Fibroblast of skin of left quadriceps (primary cell): Measurements from ENCODE around the gene DHRS7B.

Source experiments
- DNase-seq, 2 experiments: peaks; one replicate each; pipeline ENCODE4 v3.0.0-alpha.2; 2013; ENCODE audit warnings: low read depth in 2 of 2

DHRS7B gene

GRCh38 chr17:21157586-21158370 is 31.0 kb downstream of the DHRS7B start:
- DNase-seq: no peak

DNA sequence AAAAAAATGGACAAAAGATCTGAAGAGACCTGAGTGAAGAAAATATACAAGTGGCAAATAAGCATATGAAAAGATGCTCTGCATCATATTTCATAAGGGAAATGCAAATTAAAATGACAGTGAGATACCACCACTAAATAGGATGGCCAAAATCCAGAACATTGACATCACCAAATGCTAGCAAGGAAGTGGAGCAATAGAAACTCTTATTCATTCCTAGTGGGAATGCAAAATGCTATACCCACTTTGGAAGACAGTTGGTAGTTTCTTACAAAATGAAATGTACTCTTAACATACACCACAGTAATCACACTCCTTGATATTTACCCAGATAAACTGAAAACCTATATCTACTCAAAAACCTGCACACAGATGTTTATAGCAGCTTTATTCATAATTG is 33.6 kb downstream of the DHRS7B start:
- DNase-seq: no peak

GRCh38 chr17:21161498-21162393 is 35.0 kb downstream of the DHRS7B start:
- DNase-seq: peak; percentile 73 to 76

GRCh38 chr17:21162394-21162775 is 35.6 kb downstream of the DHRS7B start:
- no peak for DNase-seq

DNA sequence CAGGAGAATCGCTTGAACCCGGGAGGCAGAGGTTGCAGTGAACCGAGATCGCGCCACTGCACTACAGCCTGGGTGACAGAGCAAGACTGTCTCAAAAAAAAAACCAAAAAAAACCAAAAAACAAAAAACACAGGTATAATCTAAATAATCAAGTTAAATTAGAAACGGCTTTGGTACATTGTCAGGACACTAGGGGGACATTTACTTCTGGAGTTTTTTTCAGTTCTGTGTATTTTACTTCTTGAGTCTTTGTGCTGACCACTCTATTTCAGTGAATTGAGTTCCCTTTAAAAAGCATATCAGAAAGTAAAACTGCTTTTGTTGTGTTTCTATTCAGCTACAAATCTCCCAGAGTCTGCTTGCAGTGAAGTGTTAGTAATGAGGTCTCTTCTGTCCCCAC is 36.3 kb downstream of the DHRS7B start:
- no peak for DNase-seq

- no peak for DNase-seq
Observed at GRCh38 chr17:21164216-21164615, 37.5 kb downstream of the DHRS7B start.

GRCh38 chr17:21164620-21165019 is 37.9 kb downstream of the DHRS7B start:
- no peak for DNase-seq

DNA sequence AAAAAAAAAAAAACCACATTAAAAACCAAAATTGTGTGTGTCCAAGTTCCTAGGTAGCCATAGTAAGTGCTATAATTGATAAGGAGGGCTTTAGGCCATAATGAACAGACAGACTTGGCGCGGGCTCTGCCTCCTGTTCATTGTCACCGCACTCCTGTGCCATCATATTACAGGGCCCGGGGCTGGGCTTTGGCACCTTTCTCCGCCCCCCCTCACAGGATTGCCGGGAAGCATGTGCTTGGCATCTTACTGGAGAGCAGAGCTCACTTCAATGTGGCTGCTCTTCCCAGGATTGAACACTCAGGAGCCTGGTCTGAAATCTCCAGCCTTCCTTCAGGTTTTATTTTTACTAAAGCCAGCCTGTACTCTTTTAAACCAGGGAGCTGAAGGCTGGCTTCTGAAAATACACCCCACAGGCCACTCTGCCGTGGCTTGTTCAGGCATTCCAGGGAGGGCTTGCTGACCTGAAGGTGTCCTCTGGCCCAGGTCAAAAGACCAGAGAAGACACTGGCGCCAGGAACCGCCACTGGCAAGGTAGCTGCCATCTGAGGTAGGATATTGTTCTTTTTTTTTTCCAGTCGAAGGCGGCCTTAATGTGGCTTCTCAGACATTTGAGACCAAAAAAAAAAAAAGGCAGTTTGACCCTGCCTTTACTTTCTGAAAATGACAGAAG is 39.3 kb downstream of the DHRS7B start:
- DNase-seq: no peak

DNA sequence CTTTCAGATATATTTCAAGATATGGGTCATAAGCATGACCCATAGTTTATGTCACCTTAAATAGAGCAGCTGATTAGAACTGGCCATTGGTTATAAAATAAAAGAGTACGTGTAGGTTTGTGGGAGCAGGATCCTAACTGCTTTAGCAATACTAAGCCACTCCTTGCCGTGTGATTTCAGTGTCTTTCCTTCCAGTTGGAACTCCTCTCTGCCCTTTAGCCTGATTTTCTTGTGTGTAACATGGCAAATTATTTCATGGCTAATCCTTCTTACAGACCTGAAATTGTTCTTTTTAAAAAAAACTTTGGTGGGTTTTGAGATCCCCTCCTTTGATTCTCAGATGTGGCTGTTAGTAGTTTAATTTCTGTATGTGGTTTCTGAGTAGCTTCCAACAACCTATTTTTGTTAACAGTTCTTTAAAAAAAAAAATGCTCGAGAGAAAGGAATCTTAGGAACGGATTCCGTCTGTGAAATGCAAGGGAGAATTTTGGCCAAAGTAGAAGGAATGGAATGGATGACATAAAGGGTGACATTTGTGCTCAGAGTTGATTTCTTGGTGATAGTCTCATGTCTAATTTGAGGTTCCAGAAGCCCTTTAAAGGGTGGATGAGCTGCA is 39.9 kb downstream of the DHRS7B start:
- DNase-seq: peak; percentile 36 to 38

- DNase-seq: no peak
Observed at GRCh38 chr17:21167303-21167702, 40.5 kb downstream of the DHRS7B start.

DNA sequence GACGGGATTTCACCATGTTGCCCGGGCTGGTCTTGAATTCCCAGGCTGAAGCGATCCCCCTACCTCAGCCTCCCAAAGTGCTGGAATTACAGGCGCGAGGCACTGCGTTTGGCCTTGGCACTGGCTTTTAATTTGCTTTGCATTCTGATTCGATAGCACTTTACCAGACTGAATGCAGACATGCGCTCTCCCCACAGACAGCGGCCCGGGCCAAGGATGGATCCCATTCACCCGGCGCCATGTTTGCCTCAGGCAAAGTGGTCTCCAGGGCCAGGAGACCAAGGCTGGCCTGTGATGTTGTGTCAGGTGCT is 41.7 kb downstream of the DHRS7B start:
- no peak for DNase-seq

DNA sequence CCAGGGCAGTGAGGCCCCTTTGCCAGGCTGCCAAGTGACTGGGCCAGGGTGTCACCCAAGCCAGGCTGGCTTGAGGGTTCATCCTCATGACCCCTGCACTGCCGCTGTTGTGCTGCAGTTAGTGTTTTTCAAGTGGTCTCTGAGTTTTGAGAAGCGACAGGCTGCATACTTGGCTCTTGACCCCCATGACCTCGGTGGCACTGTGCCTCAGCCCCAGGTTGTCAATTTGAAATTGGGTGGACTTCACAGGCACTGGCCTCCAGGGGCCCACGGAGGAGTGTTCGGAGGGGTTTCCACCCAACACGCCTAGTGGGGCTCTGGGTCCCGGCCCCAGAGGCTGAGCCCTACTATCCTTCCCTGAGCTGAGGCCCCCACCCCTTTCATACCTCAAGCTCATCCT is 42.7 kb downstream of the DHRS7B start:
- no peak for DNase-seq

GRCh38 chr17:21170809-21171208 is 44.0 kb downstream of the DHRS7B start:
- DNase-seq: no peak

DNA sequence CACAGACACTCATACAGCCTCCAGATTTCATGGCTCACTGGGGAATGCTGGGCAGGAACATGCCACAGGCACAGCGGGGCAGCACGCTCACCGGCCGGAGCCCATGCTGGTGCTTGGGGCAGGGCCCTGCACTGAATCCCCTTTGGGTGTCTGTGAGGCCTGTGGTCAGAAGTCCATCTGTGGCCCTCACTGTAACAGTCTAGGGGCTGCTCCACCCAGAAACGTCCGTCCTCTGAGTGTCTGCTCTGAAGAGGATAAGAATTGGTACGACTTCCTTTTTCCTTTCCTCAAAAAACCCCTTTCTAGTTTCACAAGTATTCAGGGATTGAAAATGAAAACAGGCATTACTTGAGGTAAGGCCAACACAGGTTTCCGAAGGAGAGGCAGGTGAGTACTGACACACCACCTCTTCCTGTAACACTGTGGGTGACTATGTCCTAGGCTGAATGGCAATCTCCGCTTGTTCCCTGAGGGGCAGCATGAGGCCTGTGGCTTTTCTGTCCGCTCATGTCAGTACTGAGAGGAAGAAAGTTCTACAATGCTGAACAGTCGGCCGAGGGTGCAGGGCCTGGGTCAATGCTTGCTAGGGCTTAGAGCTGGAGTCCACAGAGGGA is 44.7 kb downstream of the DHRS7B start:
- DNase-seq: no peak

GRCh38 chr17:21171970-21172510 is 45.3 kb downstream of the DHRS7B start:
- no peak for DNase-seq

- no peak for DNase-seq
Observed at GRCh38 chr17:21172846-21173245, 46.1 kb downstream of the DHRS7B start.

DNA sequence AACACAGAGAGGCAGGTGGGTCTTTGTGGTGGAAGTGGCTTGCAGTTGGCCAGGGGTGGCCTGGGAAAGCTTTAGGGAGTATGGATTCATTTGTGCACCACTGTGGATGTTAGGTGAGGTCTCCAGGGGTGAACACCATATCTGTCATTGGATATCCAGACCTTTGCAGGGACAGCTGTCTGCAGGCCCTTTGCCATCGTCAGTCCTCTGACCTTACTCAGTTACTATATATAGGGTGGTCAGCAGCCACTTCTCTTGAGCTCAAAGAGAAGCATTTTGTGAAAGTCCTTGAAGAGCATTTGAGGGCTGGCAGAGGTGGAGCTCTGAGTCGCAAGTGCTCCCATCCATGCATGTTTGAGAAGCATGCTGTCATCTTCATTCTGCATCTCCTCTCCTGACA is 46.8 kb downstream of the DHRS7B start:
- no peak for DNase-seq

DNA sequence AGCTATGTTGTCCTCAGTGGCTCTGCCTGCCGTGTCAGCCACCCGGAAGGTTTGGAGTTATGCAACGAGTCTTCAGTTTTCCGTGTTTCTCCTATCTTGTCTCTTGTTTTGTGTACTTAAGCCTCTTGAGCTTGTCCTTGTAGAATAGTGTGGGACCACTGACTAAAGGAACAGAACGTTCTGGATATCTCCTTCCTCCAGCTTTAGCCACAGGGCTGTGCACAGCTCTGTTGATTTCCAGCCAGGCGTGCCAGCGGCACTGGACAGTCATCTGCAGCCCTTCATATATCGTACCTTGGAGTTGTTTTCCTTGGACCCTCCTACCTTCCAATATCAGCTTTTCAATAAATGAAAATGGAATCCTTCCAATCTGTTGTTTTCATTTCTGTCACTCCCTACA is 47.4 kb downstream of the DHRS7B start:
- DNase-seq: no peak

DNA sequence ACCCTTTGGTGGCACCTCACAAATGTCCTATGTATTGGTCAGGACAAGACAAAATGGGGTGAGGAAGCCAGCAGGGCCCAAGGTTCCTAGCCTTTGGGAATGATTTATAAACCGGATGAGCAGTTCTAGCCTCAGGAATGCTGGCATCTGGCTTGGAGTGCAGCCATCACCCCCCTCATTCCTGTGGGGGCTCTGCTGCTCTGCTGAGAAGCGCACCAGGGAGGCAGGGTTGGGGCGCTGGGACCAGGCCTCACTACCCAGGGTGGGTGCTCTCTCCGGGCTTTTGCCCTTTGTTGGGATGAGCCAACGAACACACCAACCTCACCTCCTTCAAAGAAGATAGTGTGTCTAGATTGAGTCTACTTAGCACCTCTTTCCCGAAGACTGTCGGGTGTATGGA is 47.9 kb downstream of the DHRS7B start:
- peak; percentile 54 to 61 for DNase-seq

GRCh38 chr17:21176773-21177395 is 50.1 kb downstream of the DHRS7B start:
- DNase-seq: no peak

GRCh38 chr17:21177401-21177800 is 50.6 kb downstream of the DHRS7B start:
- no peak for DNase-seq
